ENCODE measurements around the gene KRAS. TPM values are rescaled to one million over a fixed set of nuclear protein-coding genes. Genes with fewer than 3 reads are reported as not detected.

The KRAS gene
- total and polyA plus RNA-seq, 12 donors, result 3.4 to 14.1 (median 11.2) TPM

- 90 to 93% methylated on average over 6 of the region's 6 CpGs for WGBS, 2 donors
- TF ChIP-seq CTCF (IDR thresholded peaks at IDR 0.05), result no peak
- intact Hi-C loops (cut with DNase I), result loop anchor here in 2 of 10 donors (5.0 kb wide), 2 partner anchors 38 to 137 kb away; no protein-coding TSS in a partner anchor
Observed at GRCh38 chr12:25245491-25245890, 5.2 kb downstream of the KRAS start.

GRCh38 chr12:25243680-25243990, 7.1 kb downstream of the KRAS start:
- no peaks in the 10 kb centered on the region for H3K27me3 ChIP-seq
- intact Hi-C loops (cut with DNase I), result no loop called here
- no peaks in the 10 kb centered on the region for H3K9me3 ChIP-seq
- no peak overlapping the region for H3K27ac ChIP-seq
- peaks cover 0 to 21% (median 2%) of the 10 kb centered on the region in 9 donors for H3K4me1 ChIP-seq
- no peak for ATAC-seq
- H3K36me3 ChIP-seq, result peaks cover 0 to 42% (median 0%) of the 10 kb centered on the region in 9 donors
- no peak for TF ChIP-seq CTCF (IDR thresholded peaks at IDR 0.05)
- no peak for DNase-seq
- H3K4me3 ChIP-seq, result no peak overlapping the region

More at GRCh38 chr12:25245491-25245890, 5.2 kb downstream of the KRAS start:
- Histone ChIP-seq H3K27me3 (no peaks in the 10 kb centered on the region), H3K27ac (no peak overlapping the region), H3K4me3 (no peak overlapping the region), H3K36me3 (peaks cover 0 to 34% (median 0%) of the 10 kb centered on the region in 9 donors), H3K4me1 (peaks cover 3 to 34% (median 14%) of the 10 kb centered on the region in 9 donors), H3K9me3 (no peaks in the 10 kb centered on the region)
- ATAC-seq (no peak), DNase-seq (no peak)

- H3K36me3 ChIP-seq, result peaks cover 0 to 44% (median 0%) of the 10 kb centered on the region in 9 donors
- intact Hi-C loops (cut with DNase I), result no loop called here
- H3K27ac ChIP-seq, result no peak overlapping the region
- no peak for ATAC-seq
- no peaks in the 10 kb centered on the region for H3K9me3 ChIP-seq
- H3K4me1 ChIP-seq, result peaks cover 0 to 16% (median 0%) of the 10 kb centered on the region in 9 donors
- TF ChIP-seq CTCF (IDR thresholded peaks at IDR 0.05), result no peak
- WGBS, 2 donors, result 70 to 82% methylated on average over 5 of the region's 5 CpGs
- DNase-seq, result no peak
- no peak overlapping the region for H3K4me3 ChIP-seq
- no peaks in the 10 kb centered on the region for H3K27me3 ChIP-seq
Observed at GRCh38 chr12:25242981-25243679, 7.6 kb downstream of the KRAS start.

- intact Hi-C loops (cut with DNase I), result loop anchor here in 1 of 10 donors (1.0 kb wide), 1 partner anchor 146 kb away; no protein-coding TSS in a partner anchor
- peak in 2 of 8 donors; percentile 42 to 49 for ATAC-seq
Observed at GRCh38 chr12:25241167-25242020, 9.3 kb downstream of the KRAS start.

More at GRCh38 chr12:25241167-25242020, 9.3 kb downstream of the KRAS start:
- Histone ChIP-seq H3K36me3 (peaks cover 0 to 62% (median 0%) of the 10 kb centered on the region in 9 donors), H3K9me3 (no peaks in the 10 kb centered on the region), H3K4me1 (peaks cover 0 to 11% (median 0%) of the 10 kb centered on the region in 9 donors), H3K27ac (no peak overlapping the region), H3K4me3 (no peak overlapping the region), H3K27me3 (no peaks in the 10 kb centered on the region)
- no peak for DNase-seq
- WGBS, 2 donors, result 45 to 52% methylated on average over 6 of the region's 6 CpGs
- peak; percentile 44 to 80 (median 74) for TF ChIP-seq CTCF (IDR thresholded peaks at IDR 0.05)

Measured in heart right ventricle (tissue), 16 donors.